ENCODE results near the gene PLPPR3.

GRCh38 chr19:855566-856120 is 33.9 kb upstream of the PLPPR3 start:
- TF ChIP-seq CTCF (IDR thresholded peaks at IDR 0.05 in 4 of 5, conservative IDR thresholded peaks at IDR 0.05 in 1 of 5) (no peak), POLR2A (IDR thresholded peaks at IDR 0.05) (no peak)

Data from gastrocnemius medialis (tissue), 4 donors.